ENCODE results near the gene HOXB3.

HOXB3 gene

GRCh38 chr17:48520631-48521079 lies 69.4 kb downstream of the HOXB3 start:
- no peaks in the 10 kb centered on the region for H3K9me3 ChIP-seq (ENCODE audit: insufficient read depth, low read length, severe bottlenecking)
- H3K27ac ChIP-seq (ENCODE audit: low read length): no peak overlapping the region
- no peaks in the 10 kb centered on the region for H3K4me1 ChIP-seq (ENCODE audit: insufficient read depth, low read length)
- DNase-seq: no peak
- TF ChIP-seq EZH2 (IDR thresholded peaks at IDR 0.05; ENCODE audit: borderline replicate concordance, low read depth, low read length, severe bottlenecking) (no peak), CTCF (IDR thresholded peaks at IDR 0.05; ENCODE audit: borderline replicate concordance, extremely low read depth, low read length, poor library complexity, severe bottlenecking) (no peak)
- H3K27me3 ChIP-seq (ENCODE audit: insufficient read depth, low read length, poor library complexity): peaks cover 26% of the 10 kb centered on the region
- H2AFZ ChIP-seq (ENCODE audit: low read depth, low read length): no peak overlapping the region
- no peak overlapping the region for H3K4me2 ChIP-seq (ENCODE audit: insufficient read depth, low read length)
- no peaks in the 10 kb centered on the region for H3K79me2 ChIP-seq (ENCODE audit: insufficient read depth, low read length)
- no peaks in the 10 kb centered on the region for H3K36me3 ChIP-seq (ENCODE audit: insufficient read depth, low read length)
- H3K9ac ChIP-seq (ENCODE audit: low read depth, low read length): no peak overlapping the region
- H4K20me1 ChIP-seq (ENCODE audit: insufficient read depth, low read length): no peaks in the 10 kb centered on the region
- ATAC-seq (ENCODE audit: insufficient read depth, low read depth): no peak
- no peak overlapping the region for H3K4me3 ChIP-seq (ENCODE audit: low read depth in 1 of 2, low read length in 2 of 2)

- Histone ChIP-seq H3K27me3 (ENCODE audit: insufficient read depth, low read length, poor library complexity) (peaks cover 30% of the 10 kb centered on the region), H3K4me3 (ENCODE audit: low read depth in 1 of 2, low read length in 2 of 2) (no peak overlapping the region), H3K9ac (ENCODE audit: low read depth, low read length) (no peak overlapping the region), H3K36me3 (ENCODE audit: insufficient read depth, low read length) (no peaks in the 10 kb centered on the region), H4K20me1 (ENCODE audit: insufficient read depth, low read length) (no peaks in the 10 kb centered on the region), H3K4me2 (ENCODE audit: insufficient read depth, low read length) (no peak overlapping the region), H3K4me1 (ENCODE audit: insufficient read depth, low read length) (no peaks in the 10 kb centered on the region), H2AFZ (ENCODE audit: low read depth, low read length) (no peak overlapping the region), H3K9me3 (ENCODE audit: insufficient read depth, low read length, severe bottlenecking) (no peaks in the 10 kb centered on the region), H3K27ac (ENCODE audit: low read length) (no peak overlapping the region), H3K79me2 (ENCODE audit: insufficient read depth, low read length) (no peaks in the 10 kb centered on the region)
- ATAC-seq (ENCODE audit: insufficient read depth, low read depth) (no peak), DNase-seq (no peak)
- TF ChIP-seq CTCF (IDR thresholded peaks at IDR 0.05; ENCODE audit: borderline replicate concordance, extremely low read depth, low read length, poor library complexity, severe bottlenecking): no peak
- no peak for TF ChIP-seq EZH2 (IDR thresholded peaks at IDR 0.05; ENCODE audit: borderline replicate concordance, low read depth, low read length, severe bottlenecking)
Observed at GRCh38 chr17:48519427-48519826, 70.6 kb downstream of the HOXB3 start.

- TF ChIP-seq CTCF (IDR thresholded peaks at IDR 0.05; ENCODE audit: borderline replicate concordance, extremely low read depth, low read length, poor library complexity, severe bottlenecking): no peak
- no peak for TF ChIP-seq EZH2 (IDR thresholded peaks at IDR 0.05; ENCODE audit: borderline replicate concordance, low read depth, low read length, severe bottlenecking)
- DNase-seq (no peak), ATAC-seq (ENCODE audit: insufficient read depth, low read depth) (no peak)
- H3K9me3 ChIP-seq (ENCODE audit: insufficient read depth, low read length, severe bottlenecking): no peaks in the 10 kb centered on the region
- peaks cover 34% of the 10 kb centered on the region for H3K27me3 ChIP-seq (ENCODE audit: insufficient read depth, low read length, poor library complexity)
- no peaks in the 10 kb centered on the region for H3K79me2 ChIP-seq (ENCODE audit: insufficient read depth, low read length)
- no peaks in the 10 kb centered on the region for H3K36me3 ChIP-seq (ENCODE audit: insufficient read depth, low read length)
- H2AFZ ChIP-seq (ENCODE audit: low read depth, low read length): no peak overlapping the region
- H3K4me1 ChIP-seq (ENCODE audit: insufficient read depth, low read length): no peaks in the 10 kb centered on the region
- no peak overlapping the region for H3K9ac ChIP-seq (ENCODE audit: low read depth, low read length)
- no peak overlapping the region for H3K27ac ChIP-seq (ENCODE audit: low read length)
- H4K20me1 ChIP-seq (ENCODE audit: insufficient read depth, low read length): no peaks in the 10 kb centered on the region
- no peak overlapping the region for H3K4me3 ChIP-seq (ENCODE audit: low read depth in 1 of 2, low read length in 2 of 2)
- H3K4me2 ChIP-seq (ENCODE audit: insufficient read depth, low read length): no peak overlapping the region
Observed at GRCh38 chr17:48517478-48517877, 72.6 kb downstream of the HOXB3 start.

All from DND-41 (cell line).